ENCODE data around the gene DNAH12.

DNA sequence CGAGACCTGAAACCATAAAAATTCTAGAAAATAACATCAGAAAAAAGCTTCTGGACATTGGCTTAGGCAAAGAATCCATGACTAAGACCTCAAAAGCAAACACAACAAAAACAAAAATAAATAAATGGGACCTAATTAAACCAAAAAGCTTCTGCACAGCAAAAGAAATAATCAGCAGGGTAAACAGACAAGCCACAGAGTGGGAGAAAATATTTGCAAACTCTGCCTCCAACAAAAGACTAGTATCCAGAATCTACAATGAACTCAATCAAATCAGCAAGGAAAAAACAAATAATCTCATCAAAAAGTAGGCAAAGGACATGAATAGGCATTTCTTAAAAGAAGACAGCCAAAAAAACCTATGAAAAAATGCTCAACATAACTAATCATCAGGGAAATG, 59.6 kb downstream of the DNAH12 start:
- TF ChIP-seq, protein P1, sequence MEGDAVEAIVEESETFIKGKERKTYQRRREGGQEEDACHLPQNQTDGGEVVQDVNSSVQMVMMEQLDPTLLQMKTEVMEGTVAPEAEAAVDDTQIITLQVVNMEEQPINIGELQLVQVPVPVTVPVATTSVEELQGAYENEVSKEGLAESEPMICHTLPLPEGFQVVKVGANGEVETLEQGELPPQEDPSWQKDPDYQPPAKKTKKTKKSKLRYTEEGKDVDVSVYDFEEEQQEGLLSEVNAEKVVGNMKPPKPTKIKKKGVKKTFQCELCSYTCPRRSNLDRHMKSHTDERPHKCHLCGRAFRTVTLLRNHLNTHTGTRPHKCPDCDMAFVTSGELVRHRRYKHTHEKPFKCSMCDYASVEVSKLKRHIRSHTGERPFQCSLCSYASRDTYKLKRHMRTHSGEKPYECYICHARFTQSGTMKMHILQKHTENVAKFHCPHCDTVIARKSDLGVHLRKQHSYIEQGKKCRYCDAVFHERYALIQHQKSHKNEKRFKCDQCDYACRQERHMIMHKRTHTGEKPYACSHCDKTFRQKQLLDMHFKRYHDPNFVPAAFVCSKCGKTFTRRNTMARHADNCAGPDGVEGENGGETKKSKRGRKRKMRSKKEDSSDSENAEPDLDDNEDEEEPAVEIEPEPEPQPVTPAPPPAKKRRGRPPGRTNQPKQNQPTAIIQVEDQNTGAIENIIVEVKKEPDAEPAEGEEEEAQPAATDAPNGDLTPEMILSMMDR (IDR thresholded peaks at IDR 0.05) = no peak
- no peak for TF ChIP-seq POLR2A (IDR thresholded peaks at IDR 0.05)

All from right lobe of liver (tissue), 4 donors.